ENCODE results near the gene LRRC37A2. TPM values are rescaled to one million over a fixed set of nuclear protein-coding genes. Genes with fewer than 3 reads are reported as not detected.
"Not testable (repeated sequence)": the region's sequence is repeated elsewhere in the genome, so short reads cannot be mapped to it uniquely, and the experiment has no call there.

Gene LRRC37A2
- total RNA-seq, 1 donor from 2014 or later: 6.6 TPM

DNA sequence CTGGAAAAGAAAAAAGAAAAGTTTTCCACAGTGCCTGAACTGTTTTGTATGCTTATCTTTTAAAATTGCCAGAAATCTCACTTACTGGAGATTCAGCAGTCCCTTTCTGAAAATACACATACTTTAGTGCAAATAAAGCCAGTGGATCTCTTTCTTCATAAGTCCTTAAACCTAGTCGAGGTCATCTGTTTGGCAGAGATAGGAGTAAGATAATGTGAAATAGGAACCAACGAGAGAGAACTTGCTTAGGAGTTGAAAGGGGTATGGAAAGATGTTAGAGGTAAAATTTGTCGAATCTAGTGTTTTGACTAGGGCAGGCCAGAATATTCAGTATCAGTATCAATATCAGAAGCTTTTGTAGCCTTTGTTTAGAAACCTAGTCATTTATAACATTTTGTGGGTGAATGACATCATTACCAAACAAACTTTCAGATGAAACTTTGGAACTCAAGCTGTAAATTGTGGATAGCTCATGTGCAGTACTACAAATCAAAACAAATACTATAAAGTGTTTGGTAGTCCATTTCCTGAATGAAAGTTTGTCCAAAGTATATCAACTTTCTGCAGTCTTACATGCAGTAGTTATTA, 86.2 kb downstream of the LRRC37A2 start:
- not testable (repeated sequence) for DNase-seq

DNA sequence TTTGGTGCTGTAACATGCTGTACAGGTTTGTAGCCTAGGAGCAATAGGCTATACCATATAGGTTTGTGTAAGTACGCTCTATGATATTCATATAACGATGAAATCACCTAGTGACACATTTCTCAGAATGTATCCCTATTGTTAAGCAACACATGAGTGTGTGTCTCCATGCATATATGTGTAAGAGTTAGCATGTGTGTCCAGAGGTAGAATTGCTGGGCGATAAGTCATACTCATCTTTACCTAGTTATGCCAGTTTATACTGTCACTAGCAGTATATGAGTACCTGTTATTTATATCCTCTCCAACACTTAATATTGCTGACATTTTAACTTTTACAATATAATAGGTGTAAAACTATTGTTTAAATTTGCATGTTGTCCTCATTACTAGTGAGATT, 88.5 kb downstream of the LRRC37A2 start:
- DNase-seq: not testable (repeated sequence)

DNA sequence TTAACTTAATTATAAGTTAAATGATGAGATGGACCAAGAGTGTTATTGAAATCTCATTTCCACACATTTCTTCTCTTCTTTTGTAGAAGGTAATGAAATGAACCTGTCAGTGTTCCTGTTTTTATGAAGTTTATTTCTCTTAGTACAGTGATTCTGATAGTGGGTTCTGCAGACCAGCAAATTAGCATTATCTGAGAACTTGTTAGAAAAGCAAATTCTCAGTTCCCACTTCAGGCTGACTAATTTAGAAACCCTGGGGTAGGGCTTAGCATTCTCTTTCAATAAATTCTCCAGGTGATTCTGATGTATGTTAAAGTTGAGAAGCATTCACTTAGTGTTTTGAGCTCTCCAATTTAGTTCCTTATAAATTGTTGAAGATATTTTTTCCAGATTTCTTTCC, 90.9 kb downstream of the LRRC37A2 start:
- DNase-seq: not testable (repeated sequence)

Small RNA genes within 50 kb of the gene (small RNA-seq; reads per million reads assigned to genes)
- gene RN7SL199P (ENCODE audit: low replicate concordance): not detected

Other genes starting within 250 kb of the LRRC37A2 start
- 2.5 TPM for gene LRRC37A, start 217.3 kb upstream of the LRRC37A2 start, total RNA-seq
- 15.2 TPM for gene ARL17B, start 150.7 kb upstream of the LRRC37A2 start, total RNA-seq
- gene ARL17A, start 67.2 kb downstream of the LRRC37A2 start, total RNA-seq: 7.9 TPM
- gene NSF, start 78.2 kb downstream of the LRRC37A2 start, total RNA-seq: 26.4 TPM